ENCODE data around the gene PTPRN2. TPM values are rescaled to one million over a fixed set of nuclear protein-coding genes. Genes with fewer than 3 reads are reported as not detected.

PTPRN2 gene
- total and polyA plus RNA-seq, 9 of the 15 experiments (the other 6 are each of a cell fraction or from before 2014, with no cell fraction given): not detected

DNA sequence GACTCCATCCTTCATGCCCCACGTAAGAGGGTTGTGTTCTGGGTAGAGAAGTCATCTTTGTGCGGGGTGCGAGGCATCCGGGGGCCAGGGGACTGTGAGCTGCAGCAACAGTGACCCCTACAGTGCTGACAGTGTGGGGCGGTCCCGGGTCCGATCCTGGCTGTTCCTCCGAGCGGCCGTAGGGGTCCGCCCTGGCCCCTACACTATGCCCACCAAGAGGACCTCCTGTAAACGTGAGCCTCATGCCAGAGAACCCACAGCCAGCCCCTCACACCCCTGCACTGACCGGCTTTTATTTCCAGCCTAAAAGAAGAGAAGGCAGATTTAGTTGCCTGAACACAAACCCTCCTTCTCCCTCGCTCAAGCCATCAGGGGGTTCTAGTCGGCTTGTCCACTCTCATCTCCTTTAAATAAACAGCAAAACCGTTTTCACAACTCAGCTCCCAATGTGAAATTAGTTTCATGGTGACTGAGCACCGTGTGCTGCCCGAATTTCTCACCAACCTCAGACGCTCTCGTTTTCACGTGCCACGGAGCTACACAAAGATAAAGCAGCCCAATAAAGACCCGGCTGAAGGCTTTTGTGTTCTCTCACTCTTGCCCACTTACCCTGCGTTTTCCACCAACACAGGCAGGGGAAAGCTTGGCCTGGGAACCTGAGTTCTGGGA lies 588.6 kb downstream of the PTPRN2 start:
- Histone ChIP-seq H3K4me2 (ENCODE audit: insufficient read depth, low read length) (no peak overlapping the region), H4K20me1 (replicated peaks; ENCODE audit: control insufficient read depth, insufficient read depth, low read length) (peaks cover 9% of the 10 kb centered on the region; the same call in 1 of the 2 replicates), H3K4me1 (replicated peaks in 1 of 2; ENCODE audit: control insufficient read depth in 2 of 2, insufficient read depth in 2 of 2, low read length in 2 of 2) (peaks cover 0 to 8% of the 10 kb centered on the region in 2 experiments; a peak in 1 of 5 replicates), H3K9me1 (ENCODE audit: control insufficient read depth, insufficient read depth, low read length) (no peaks in the 10 kb centered on the region), H3K27me3 (ENCODE audit: control insufficient read depth in 2 of 2, insufficient read depth in 2 of 2, low read length in 2 of 2) (peaks cover 37 to 52% of the 10 kb centered on the region in 2 experiments), H3K36me3 (ENCODE audit: control insufficient read depth, insufficient read depth, low read length) (no peaks in the 10 kb centered on the region), H3K9me3 (replicated peaks; ENCODE audit: control insufficient read depth, insufficient read depth, low read depth, low read length) (no peaks in the 10 kb centered on the region), H3K4me3 (no peak overlapping the region), H3K27ac (ENCODE audit: extremely low read depth, low read depth, low read length) (no peak overlapping the region), H3K9ac (ENCODE audit: insufficient read depth in 1 of 2, low read depth in 2 of 2, low read length in 2 of 2) (no peak overlapping the region), H2AFZ (ENCODE audit: low read depth, low read length) (no peak overlapping the region), H3K79me2 (ENCODE audit: control insufficient read depth, insufficient read depth, low read length) (no peaks in the 10 kb centered on the region)
- FAIRE-seq (no peak), DNase-seq (ENCODE audit: extremely low read depth in 1 of 4, low spot score in 3 of 4) (no peak), ATAC-seq (no peak)
- 1% methylated on average over 24 of the region's 24 CpGs for whole genome bisulfite sequencing (ENCODE audit: insufficient coverage, low coverage, missing lambda C conversion rate)
- POLR2A ChIA-PET: interaction anchor here (0.6 to 0.7 kb wide), 2 partner anchors 25 to 35 kb away, joined by 3 read pairs; no protein-coding TSS in a partner anchor
- in situ Hi-C loops (cut with MboI): no loop called here
- intact Hi-C loops (cut with micrococcal nuclease): no loop called here
- no TSS peak for BruUV-seq (replicated peaks)
- CTCF ChIA-PET (ENCODE audit: low intra/inter-chr PET ratio): no interaction called here
- TF ChIP-seq ZNF57 (CRISPR knock-in tag; IDR thresholded peaks at IDR 0.05) (no peak), E2F3 (CRISPR knock-in tag; IDR thresholded peaks at IDR 0.05) (no peak), FOXK2 (conservative IDR thresholded peaks at IDR 0.05 in 1 of 2, IDR thresholded peaks at IDR 0.05 in 1 of 2; ENCODE audit: low read depth in 2 of 2) (no peak), GTF2A2 (tag; IDR thresholded peaks at IDR 0.05) (no peak), KAT8 (IDR thresholded peaks at IDR 0.05; ENCODE audit: low read depth) (no peak), NR4A1 (CRISPR knock-in tag; IDR thresholded peaks at IDR 0.05) (no peak), NR4A1 (tag; IDR thresholded peaks at IDR 0.05) (no peak), ZEB2 (IDR thresholded peaks at IDR 0.05) (no peak), KLF10 (CRISPR knock-in tag; IDR thresholded peaks at IDR 0.05) (no peak), ETV5 (CRISPR knock-in tag; IDR thresholded peaks at IDR 0.05; ENCODE audit: low read depth) (no peak)
- TF ChIP-seq, protein P1, sequence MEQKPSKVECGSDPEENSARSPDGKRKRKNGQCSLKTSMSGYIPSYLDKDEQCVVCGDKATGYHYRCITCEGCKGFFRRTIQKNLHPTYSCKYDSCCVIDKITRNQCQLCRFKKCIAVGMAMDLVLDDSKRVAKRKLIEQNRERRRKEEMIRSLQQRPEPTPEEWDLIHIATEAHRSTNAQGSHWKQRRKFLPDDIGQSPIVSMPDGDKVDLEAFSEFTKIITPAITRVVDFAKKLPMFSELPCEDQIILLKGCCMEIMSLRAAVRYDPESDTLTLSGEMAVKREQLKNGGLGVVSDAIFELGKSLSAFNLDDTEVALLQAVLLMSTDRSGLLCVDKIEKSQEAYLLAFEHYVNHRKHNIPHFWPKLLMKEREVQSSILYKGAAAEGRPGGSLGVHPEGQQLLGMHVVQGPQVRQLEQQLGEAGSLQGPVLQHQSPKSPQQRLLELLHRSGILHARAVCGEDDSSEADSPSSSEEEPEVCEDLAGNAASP (IDR thresholded peaks at IDR 0.05): no peak
- TF ChIP-seq, protein P2, sequence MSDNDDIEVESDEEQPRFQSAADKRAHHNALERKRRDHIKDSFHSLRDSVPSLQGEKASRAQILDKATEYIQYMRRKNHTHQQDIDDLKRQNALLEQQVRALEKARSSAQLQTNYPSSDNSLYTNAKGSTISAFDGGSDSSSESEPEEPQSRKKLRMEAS (CRISPR knock-in tag; IDR thresholded peaks at IDR 0.05): no peak
- TF ChIP-seq, protein P3, sequence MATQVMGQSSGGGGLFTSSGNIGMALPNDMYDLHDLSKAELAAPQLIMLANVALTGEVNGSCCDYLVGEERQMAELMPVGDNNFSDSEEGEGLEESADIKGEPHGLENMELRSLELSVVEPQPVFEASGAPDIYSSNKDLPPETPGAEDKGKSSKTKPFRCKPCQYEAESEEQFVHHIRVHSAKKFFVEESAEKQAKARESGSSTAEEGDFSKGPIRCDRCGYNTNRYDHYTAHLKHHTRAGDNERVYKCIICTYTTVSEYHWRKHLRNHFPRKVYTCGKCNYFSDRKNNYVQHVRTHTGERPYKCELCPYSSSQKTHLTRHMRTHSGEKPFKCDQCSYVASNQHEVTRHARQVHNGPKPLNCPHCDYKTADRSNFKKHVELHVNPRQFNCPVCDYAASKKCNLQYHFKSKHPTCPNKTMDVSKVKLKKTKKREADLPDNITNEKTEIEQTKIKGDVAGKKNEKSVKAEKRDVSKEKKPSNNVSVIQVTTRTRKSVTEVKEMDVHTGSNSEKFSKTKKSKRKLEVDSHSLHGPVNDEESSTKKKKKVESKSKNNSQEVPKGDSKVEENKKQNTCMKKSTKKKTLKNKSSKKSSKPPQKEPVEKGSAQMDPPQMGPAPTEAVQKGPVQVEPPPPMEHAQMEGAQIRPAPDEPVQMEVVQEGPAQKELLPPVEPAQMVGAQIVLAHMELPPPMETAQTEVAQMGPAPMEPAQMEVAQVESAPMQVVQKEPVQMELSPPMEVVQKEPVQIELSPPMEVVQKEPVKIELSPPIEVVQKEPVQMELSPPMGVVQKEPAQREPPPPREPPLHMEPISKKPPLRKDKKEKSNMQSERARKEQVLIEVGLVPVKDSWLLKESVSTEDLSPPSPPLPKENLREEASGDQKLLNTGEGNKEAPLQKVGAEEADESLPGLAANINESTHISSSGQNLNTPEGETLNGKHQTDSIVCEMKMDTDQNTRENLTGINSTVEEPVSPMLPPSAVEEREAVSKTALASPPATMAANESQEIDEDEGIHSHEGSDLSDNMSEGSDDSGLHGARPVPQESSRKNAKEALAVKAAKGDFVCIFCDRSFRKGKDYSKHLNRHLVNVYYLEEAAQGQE (IDR thresholded peaks at IDR 0.05; ENCODE audit: borderline replicate concordance): no peak
- TF ChIP-seq, protein P3 (CRISPR knock-in tag; IDR thresholded peaks at IDR 0.05; ENCODE audit: low read depth): no peak
